ENCODE results near the gene CCDC57. TPM values are rescaled to one million over a fixed set of nuclear protein-coding genes. Genes with fewer than 3 reads are reported as not detected.

CCDC57 gene
- polyA plus RNA-seq, 3 donors, result 17.1 to 43.8 (median 20.1) TPM

GRCh38 chr17:82055023-82055964 is 157.3 kb downstream of the CCDC57 start:
- Histone ChIP-seq H3K9me3 (replicated peaks in 1 of 2; ENCODE audit: control insufficient read depth in 1 of 2, insufficient read depth in 1 of 2, low read length in 2 of 2) (no peaks in the 10 kb centered on the region), H3K27ac (ENCODE audit: low read depth in 1 of 2, low read length in 2 of 2) (no peak overlapping the region), H3K4me2 (replicated peaks; ENCODE audit: extremely low read depth, low read length, poor library complexity, severe bottlenecking) (no peak overlapping the region), H3K9ac (ENCODE audit: insufficient read depth, low read length, poor library complexity, severe bottlenecking) (no peak overlapping the region), H2AFZ (ENCODE audit: insufficient read depth, low read depth, low read length, poor library complexity, severe bottlenecking) (no peak overlapping the region), H4K20me1 (ENCODE audit: insufficient read depth, low read length) (peaks cover 27% of the 10 kb centered on the region), H3K4me3 (replicated peaks in 1 of 3; ENCODE audit: low read depth in 2 of 3, low read length in 3 of 3) (no peak overlapping the region), H3K27me3 (ENCODE audit: control insufficient read depth in 2 of 2, insufficient read depth in 2 of 2, low read length in 2 of 2) (no peaks in the 10 kb centered on the region), H3K4me1 (ENCODE audit: control insufficient read depth in 1 of 2, insufficient read depth in 2 of 2, low read length in 2 of 2) (peaks cover 20 to 25% of the 10 kb centered on the region in 2 donors), H3K36me3 (replicated peaks in 1 of 2; ENCODE audit: control insufficient read depth in 1 of 2, insufficient read depth in 2 of 2, low read length in 2 of 2) (peaks cover 68 to 71% of the 10 kb centered on the region in 2 donors), H3K79me2 (ENCODE audit: insufficient read depth, low read length) (peaks cover 21% of the 10 kb centered on the region)
- intact Hi-C loops (cut with micrococcal nuclease), result no loop called here
- no peak for DNase-seq
- Mint-ChIP-seq H3K4me1 (peaks cover 16% of the 10 kb centered on the region), H3K27ac (no peak overlapping the region), H3K36me3 (peaks cover 26 to 70% of the 10 kb centered on the region in 2 donors), H3K9me3 (no peaks in the 10 kb centered on the region), H3K4me3 (no peak overlapping the region), H3K27me3 (ENCODE audit: low read depth in 3 of 3) (no peaks in the 10 kb centered on the region)
- no peak for TF ChIP-seq CTCF (IDR thresholded peaks at IDR 0.05)
- WGBS (ENCODE audit: insufficient coverage), result 92% methylated on average over 19 of the region's 26 CpGs

GRCh38 chr17:82054351-82055022 is 158.2 kb downstream of the CCDC57 start:
- no peak overlapping the region for H3K4me3 Mint-ChIP-seq
- no peak for DNase-seq

More at GRCh38 chr17:82054351-82055022, 158.2 kb downstream of the CCDC57 start:
- Histone ChIP-seq H3K79me2 (ENCODE audit: insufficient read depth, low read length) (peaks cover 24% of the 10 kb centered on the region), H3K4me1 (ENCODE audit: control insufficient read depth in 1 of 2, insufficient read depth in 2 of 2, low read length in 2 of 2) (peaks cover 20 to 29% of the 10 kb centered on the region in 2 donors), H3K27ac (ENCODE audit: low read depth in 1 of 2, low read length in 2 of 2) (no peak overlapping the region), H4K20me1 (ENCODE audit: insufficient read depth, low read length) (peaks cover 27% of the 10 kb centered on the region), H3K4me2 (replicated peaks; ENCODE audit: extremely low read depth, low read length, poor library complexity, severe bottlenecking) (no peak overlapping the region), H3K27me3 (ENCODE audit: control insufficient read depth in 2 of 2, insufficient read depth in 2 of 2, low read length in 2 of 2) (no peaks in the 10 kb centered on the region), H3K9me3 (replicated peaks in 1 of 2; ENCODE audit: control insufficient read depth in 1 of 2, insufficient read depth in 1 of 2, low read length in 2 of 2) (no peaks in the 10 kb centered on the region), H2AFZ (ENCODE audit: insufficient read depth, low read depth, low read length, poor library complexity, severe bottlenecking) (no peak overlapping the region), H3K9ac (ENCODE audit: insufficient read depth, low read length, poor library complexity, severe bottlenecking) (no peak overlapping the region), H3K36me3 (replicated peaks in 1 of 2; ENCODE audit: control insufficient read depth in 1 of 2, insufficient read depth in 2 of 2, low read length in 2 of 2) (peaks cover 61 to 66% of the 10 kb centered on the region in 2 donors), H3K4me3 (replicated peaks in 1 of 3; ENCODE audit: low read depth in 2 of 3, low read length in 3 of 3) (no peak overlapping the region)
- 96% methylated on average over 32 of the region's 38 CpGs for WGBS (ENCODE audit: insufficient coverage)
- H3K4me1 Mint-ChIP-seq, result peaks cover 19% of the 10 kb centered on the region
- no peak overlapping the region for H3K27ac Mint-ChIP-seq
- H3K36me3 Mint-ChIP-seq, result peaks cover 21 to 70% of the 10 kb centered on the region in 2 donors
- H3K9me3 Mint-ChIP-seq, result no peaks in the 10 kb centered on the region
- no peaks in the 10 kb centered on the region for H3K27me3 Mint-ChIP-seq (ENCODE audit: low read depth in 3 of 3)
- TF ChIP-seq CTCF (IDR thresholded peaks at IDR 0.05), result no peak
- intact Hi-C loops (cut with micrococcal nuclease), result loop anchor here in 1 of 2 donors (5.0 kb wide), 1 partner anchor 43 kb away; the partner anchor contains the start of gene FASN

Measured in CD14-positive monocyte (primary cell).